ENCODE results near the gene IQSEC1.

DNA sequence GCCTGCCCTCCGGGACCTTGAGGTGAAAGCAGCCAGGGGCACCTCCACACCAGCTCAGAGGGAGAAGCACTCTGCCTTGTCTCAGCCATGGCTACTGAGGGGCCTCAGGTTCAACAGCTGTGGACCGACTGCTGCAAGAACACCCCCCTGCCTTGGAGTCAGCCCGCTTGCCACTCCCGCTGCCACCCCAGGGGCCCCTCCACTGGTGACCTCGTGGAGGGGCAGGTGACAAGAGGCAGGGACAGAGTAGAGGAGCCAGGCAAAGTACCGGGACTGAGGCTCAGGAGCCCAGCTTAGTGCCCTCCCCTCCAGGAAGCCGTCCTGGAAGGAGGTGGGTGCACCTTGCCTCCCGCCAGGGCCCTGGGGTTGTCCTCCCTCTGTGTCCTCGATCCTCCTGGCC, 152.3 kb downstream of the IQSEC1 start:
- TF ChIP-seq, protein P1, sequence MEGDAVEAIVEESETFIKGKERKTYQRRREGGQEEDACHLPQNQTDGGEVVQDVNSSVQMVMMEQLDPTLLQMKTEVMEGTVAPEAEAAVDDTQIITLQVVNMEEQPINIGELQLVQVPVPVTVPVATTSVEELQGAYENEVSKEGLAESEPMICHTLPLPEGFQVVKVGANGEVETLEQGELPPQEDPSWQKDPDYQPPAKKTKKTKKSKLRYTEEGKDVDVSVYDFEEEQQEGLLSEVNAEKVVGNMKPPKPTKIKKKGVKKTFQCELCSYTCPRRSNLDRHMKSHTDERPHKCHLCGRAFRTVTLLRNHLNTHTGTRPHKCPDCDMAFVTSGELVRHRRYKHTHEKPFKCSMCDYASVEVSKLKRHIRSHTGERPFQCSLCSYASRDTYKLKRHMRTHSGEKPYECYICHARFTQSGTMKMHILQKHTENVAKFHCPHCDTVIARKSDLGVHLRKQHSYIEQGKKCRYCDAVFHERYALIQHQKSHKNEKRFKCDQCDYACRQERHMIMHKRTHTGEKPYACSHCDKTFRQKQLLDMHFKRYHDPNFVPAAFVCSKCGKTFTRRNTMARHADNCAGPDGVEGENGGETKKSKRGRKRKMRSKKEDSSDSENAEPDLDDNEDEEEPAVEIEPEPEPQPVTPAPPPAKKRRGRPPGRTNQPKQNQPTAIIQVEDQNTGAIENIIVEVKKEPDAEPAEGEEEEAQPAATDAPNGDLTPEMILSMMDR (IDR thresholded peaks at IDR 0.05; ENCODE audit: insufficient read depth, low read length, poor library complexity, severe bottlenecking) = no peak
- TF ChIP-seq EZH2phosphoT487 (conservative IDR thresholded peaks at IDR 0.05; ENCODE audit: low read length) = no peak
